ENCODE data around the gene CDK14. TPM values are rescaled to one million over a fixed set of nuclear protein-coding genes. Genes with fewer than 3 reads are reported as not detected.

Gene CDK14
- total RNA-seq, 1 experiment from 2014 or later, result 4.6 TPM

GRCh38 chr7:90838799-90839198, 242.7 kb downstream of the CDK14 start:
- no peak for DNase-seq (ENCODE audit: low read depth)

GRCh38 chr7:90839316-90839715, 243.2 kb downstream of the CDK14 start:
- in situ Hi-C loops (cut with HindIII; ENCODE audit: low pct_unique_long_range_greater_than_20kb, low sequenced_read_pairs), result no loop called here
- no peak for DNase-seq (ENCODE audit: low read depth)

More at GRCh38 chr7:90838799-90839198, 242.7 kb downstream of the CDK14 start:
- in situ Hi-C loops (cut with HindIII; ENCODE audit: low pct_unique_long_range_greater_than_20kb, low sequenced_read_pairs), result no loop called here

GRCh38 chr7:90839727-90840291, 243.7 kb downstream of the CDK14 start:
- in situ Hi-C loops (cut with HindIII; ENCODE audit: low pct_unique_long_range_greater_than_20kb, low sequenced_read_pairs), result no loop called here
- no peak for DNase-seq (ENCODE audit: low read depth)

GRCh38 chr7:90841759-90842429, 245.8 kb downstream of the CDK14 start:
- in situ Hi-C loops (cut with HindIII; ENCODE audit: low pct_unique_long_range_greater_than_20kb, low sequenced_read_pairs), result no loop called here
- no peak for DNase-seq (ENCODE audit: low read depth)

GRCh38 chr7:90842430-90842788, 246.3 kb downstream of the CDK14 start:
- in situ Hi-C loops (cut with HindIII; ENCODE audit: low pct_unique_long_range_greater_than_20kb, low sequenced_read_pairs), result no loop called here
- no peak for DNase-seq (ENCODE audit: low read depth)

- in situ Hi-C loops (cut with HindIII; ENCODE audit: low pct_unique_long_range_greater_than_20kb, low sequenced_read_pairs), result no loop called here
- no peak for DNase-seq (ENCODE audit: low read depth)
Observed at GRCh38 chr7:90843472-90843871, 247.4 kb downstream of the CDK14 start.

- no peak for DNase-seq (ENCODE audit: low read depth)
- in situ Hi-C loops (cut with HindIII; ENCODE audit: low pct_unique_long_range_greater_than_20kb, low sequenced_read_pairs), result no loop called here
Observed at GRCh38 chr7:90844421-90844820, 248.3 kb downstream of the CDK14 start.

- in situ Hi-C loops (cut with HindIII; ENCODE audit: low pct_unique_long_range_greater_than_20kb, low sequenced_read_pairs), result no loop called here
- no peak for DNase-seq (ENCODE audit: low read depth)
Observed at GRCh38 chr7:90846192-90846591, 250.1 kb downstream of the CDK14 start.

- in situ Hi-C loops (cut with HindIII; ENCODE audit: low pct_unique_long_range_greater_than_20kb, low sequenced_read_pairs), result no loop called here
- DNase-seq (ENCODE audit: low read depth), result no peak
Observed at GRCh38 chr7:90850066-90850465, 253.9 kb downstream of the CDK14 start.

- in situ Hi-C loops (cut with HindIII; ENCODE audit: low pct_unique_long_range_greater_than_20kb, low sequenced_read_pairs), result no loop called here
- DNase-seq (ENCODE audit: low read depth), result no peak
Observed at GRCh38 chr7:90850471-90850870, 254.3 kb downstream of the CDK14 start.

- DNase-seq (ENCODE audit: low read depth), result no peak
- in situ Hi-C loops (cut with HindIII; ENCODE audit: low pct_unique_long_range_greater_than_20kb, low sequenced_read_pairs), result no loop called here
Observed at GRCh38 chr7:90853205-90853604, 257.1 kb downstream of the CDK14 start.

- in situ Hi-C loops (cut with HindIII; ENCODE audit: low pct_unique_long_range_greater_than_20kb, low sequenced_read_pairs), result no loop called here
- no peak for DNase-seq (ENCODE audit: low read depth)
Observed at GRCh38 chr7:90856351-90857070, 260.4 kb downstream of the CDK14 start.

- no peak for DNase-seq (ENCODE audit: low read depth)
Observed at GRCh38 chr7:90857603-90858002, 261.5 kb downstream of the CDK14 start.

GRCh38 chr7:90858546-90858945, 262.4 kb downstream of the CDK14 start:
- in situ Hi-C loops (cut with HindIII; ENCODE audit: low pct_unique_long_range_greater_than_20kb, low sequenced_read_pairs), result no loop called here
- no peak for DNase-seq (ENCODE audit: low read depth)

More at GRCh38 chr7:90857603-90858002, 261.5 kb downstream of the CDK14 start:
- in situ Hi-C loops (cut with HindIII; ENCODE audit: low pct_unique_long_range_greater_than_20kb, low sequenced_read_pairs), result no loop called here

GRCh38 chr7:90859521-90859920, 263.4 kb downstream of the CDK14 start:
- in situ Hi-C loops (cut with HindIII; ENCODE audit: low pct_unique_long_range_greater_than_20kb, low sequenced_read_pairs), result no loop called here
- no peak for DNase-seq (ENCODE audit: low read depth)

GRCh38 chr7:90864088-90864487, 268.0 kb downstream of the CDK14 start:
- in situ Hi-C loops (cut with HindIII; ENCODE audit: low pct_unique_long_range_greater_than_20kb, low sequenced_read_pairs), result no loop called here
- no peak for DNase-seq (ENCODE audit: low read depth)

GRCh38 chr7:90869335-90869734, 273.2 kb downstream of the CDK14 start:
- in situ Hi-C loops (cut with HindIII; ENCODE audit: low pct_unique_long_range_greater_than_20kb, low sequenced_read_pairs), result no loop called here
- DNase-seq (ENCODE audit: low read depth), result no peak

GRCh38 chr7:90876701-90877100, 280.6 kb downstream of the CDK14 start:
- in situ Hi-C loops (cut with HindIII; ENCODE audit: low pct_unique_long_range_greater_than_20kb, low sequenced_read_pairs), result no loop called here
- DNase-seq (ENCODE audit: low read depth), result no peak

GRCh38 chr7:90877201-90877600, 281.1 kb downstream of the CDK14 start:
- in situ Hi-C loops (cut with HindIII; ENCODE audit: low pct_unique_long_range_greater_than_20kb, low sequenced_read_pairs), result no loop called here

GRCh38 chr7:90879924-90880323, 283.8 kb downstream of the CDK14 start:
- in situ Hi-C loops (cut with HindIII; ENCODE audit: low pct_unique_long_range_greater_than_20kb, low sequenced_read_pairs), result no loop called here
- DNase-seq (ENCODE audit: low read depth), result no peak

More at GRCh38 chr7:90877201-90877600, 281.1 kb downstream of the CDK14 start:
- no peak for DNase-seq (ENCODE audit: low read depth)
